GM18951 (cell line): Measurements from ENCODE around the gene SDK1.

Experiments
- POLR2A ChIP-seq: IDR thresholded peaks from 4 replicates; pipeline ENCODE4 v1.6.1; 2011; ENCODE audit warnings: mild to moderate bottlenecking; ENCODE audit not compliant: insufficient read length, insufficient read depth; ENCODE audit errors: extremely low read depth
- in situ Hi-C: fragments of 300-500 bp; cut with MboI; formaldehyde crosslinking; loops from one replicate; pipeline ENCODE4 v1.12.0; 2022; ENCODE audit warnings: low sequenced_read_pairs, mixed read lengths, inconsistent platforms; ENCODE audit not compliant: unreplicated experiment

The SDK1 gene

GRCh38 chr7:4143511-4144171, 842.6 kb downstream of the SDK1 start:
- no peak for TF ChIP-seq POLR2A
- in situ Hi-C loops: no loop called here

- no peak for TF ChIP-seq POLR2A
- in situ Hi-C loops: no loop called here
These were observed 843.2 kb downstream of the SDK1 start for GRCh38 chr7:4144172-4144701.

- TF ChIP-seq POLR2A: no peak
- in situ Hi-C loops: no loop called here
These were observed 843.9 kb downstream of the SDK1 start for GRCh38 chr7:4144811-4145510.

GRCh38 chr7:4145576-4145975, 844.5 kb downstream of the SDK1 start:
- in situ Hi-C loops: no loop called here

GRCh38 chr7:4147926-4148620, 847.0 kb downstream of the SDK1 start:
- in situ Hi-C loops: no loop called here
- TF ChIP-seq POLR2A: no peak

More at GRCh38 chr7:4145576-4145975, 844.5 kb downstream of the SDK1 start:
- TF ChIP-seq POLR2A: no peak

- in situ Hi-C loops: no loop called here
- no peak for TF ChIP-seq POLR2A
These were observed 848.2 kb downstream of the SDK1 start for GRCh38 chr7:4149236-4149635.

GRCh38 chr7:4149645-4150044, 848.6 kb downstream of the SDK1 start:
- in situ Hi-C loops: no loop called here
- TF ChIP-seq POLR2A: no peak

GRCh38 chr7:4150731-4151130, 849.7 kb downstream of the SDK1 start:
- in situ Hi-C loops: no loop called here
- no peak for TF ChIP-seq POLR2A

- no peak for TF ChIP-seq POLR2A
- in situ Hi-C loops: no loop called here
These were observed 850.5 kb downstream of the SDK1 start for GRCh38 chr7:4151524-4151923.

- no peak for TF ChIP-seq POLR2A
- in situ Hi-C loops: no loop called here
These were observed 851.0 kb downstream of the SDK1 start for GRCh38 chr7:4151926-4152549.

GRCh38 chr7:4154882-4155535, 854.0 kb downstream of the SDK1 start:
- in situ Hi-C loops: no loop called here
- TF ChIP-seq POLR2A: no peak

- no peak for TF ChIP-seq POLR2A
- in situ Hi-C loops: no loop called here
These were observed 855.1 kb downstream of the SDK1 start for GRCh38 chr7:4156190-4156589.

GRCh38 chr7:4157651-4158050, 856.6 kb downstream of the SDK1 start:
- in situ Hi-C loops: no loop called here
- TF ChIP-seq POLR2A: no peak
